A549 treated with AZD9567 at 1 μM for 4 hours (cell line): ENCODE results near the gene CDHR4. TPM values are rescaled to one million over a fixed set of nuclear protein-coding genes. Genes with fewer than 3 reads are reported as not detected.

Experiments
- total RNA-seq: library from RNA; stranded (reverse); fragments of 200-300 nt; extraction: Qiagen RNA extraction; gene quantifications from 5 replicates; pipeline ENCODE4 v1.2.3, GENCODE V29; 2022; ENCODE audit not compliant: insufficient read depth

The CDHR4 gene
- 0.29 to 0.34 TPM (median 0.32 TPM) in 4 of 5 replicates, not detected in the other for total RNA-seq

DNA sequence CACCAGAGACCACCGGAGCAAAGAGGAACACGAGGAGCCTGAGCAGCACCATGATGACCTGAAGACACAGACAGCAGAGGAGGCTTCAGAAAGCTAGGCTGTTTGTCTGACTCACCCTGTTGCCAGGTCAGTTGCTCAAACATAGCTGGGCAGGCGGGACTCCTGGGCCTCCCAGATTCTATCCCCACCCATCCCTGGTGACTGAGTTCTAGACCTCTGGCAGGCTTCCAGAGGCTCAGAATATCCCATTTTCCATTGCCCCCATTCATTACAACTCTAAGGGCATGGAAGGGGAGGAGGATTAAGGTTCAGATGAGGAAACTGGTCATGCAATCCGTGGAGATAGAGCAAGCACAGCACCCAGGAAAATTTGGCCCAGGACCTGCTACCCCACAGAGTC, at the start of gene CDHR4:
TSS of gene CDHR4 (minus strand) at position 113 of the 400 bp plus-strand sequence. CDS start at position 52, 61 bp downstream.

DNA sequence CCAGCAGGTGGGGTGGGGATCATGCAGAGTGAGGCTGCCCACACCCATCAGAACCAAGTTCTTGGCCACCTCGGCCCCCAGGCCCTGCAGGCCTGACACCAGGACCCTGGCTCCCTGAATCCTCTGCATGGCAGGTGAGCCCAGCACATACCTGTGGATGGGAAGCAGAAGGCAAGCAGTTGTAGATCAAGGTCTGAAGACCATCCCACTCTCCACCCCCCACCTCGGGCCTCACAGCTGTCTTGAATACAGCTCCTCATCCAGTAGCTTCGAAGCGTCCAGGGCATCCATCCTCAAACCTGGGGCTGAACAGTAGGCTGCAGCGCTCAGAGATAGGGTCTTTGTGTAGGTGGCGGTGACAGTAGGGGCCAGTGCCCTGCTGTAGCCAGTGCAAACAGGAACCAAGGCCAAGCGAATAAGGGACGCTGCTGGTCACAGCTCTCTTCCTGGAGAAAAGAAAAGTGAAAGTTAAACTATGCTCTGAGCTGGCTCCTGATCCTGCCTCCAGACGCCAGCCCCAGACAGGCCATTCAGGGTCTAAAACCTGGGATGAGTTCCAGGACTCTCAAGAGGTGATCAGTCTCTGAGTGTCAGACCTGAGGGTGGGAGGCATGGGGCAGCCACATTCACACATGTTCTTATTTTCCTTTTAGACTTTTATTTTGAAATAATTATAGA, 14.0 kb upstream of the CDHR4 start, which contains the start of gene UBA7:
TSS of gene UBA7 (minus strand) at position 457 of the 678 bp plus-strand sequence. CDS start at position 291, 166 bp downstream.

DNA sequence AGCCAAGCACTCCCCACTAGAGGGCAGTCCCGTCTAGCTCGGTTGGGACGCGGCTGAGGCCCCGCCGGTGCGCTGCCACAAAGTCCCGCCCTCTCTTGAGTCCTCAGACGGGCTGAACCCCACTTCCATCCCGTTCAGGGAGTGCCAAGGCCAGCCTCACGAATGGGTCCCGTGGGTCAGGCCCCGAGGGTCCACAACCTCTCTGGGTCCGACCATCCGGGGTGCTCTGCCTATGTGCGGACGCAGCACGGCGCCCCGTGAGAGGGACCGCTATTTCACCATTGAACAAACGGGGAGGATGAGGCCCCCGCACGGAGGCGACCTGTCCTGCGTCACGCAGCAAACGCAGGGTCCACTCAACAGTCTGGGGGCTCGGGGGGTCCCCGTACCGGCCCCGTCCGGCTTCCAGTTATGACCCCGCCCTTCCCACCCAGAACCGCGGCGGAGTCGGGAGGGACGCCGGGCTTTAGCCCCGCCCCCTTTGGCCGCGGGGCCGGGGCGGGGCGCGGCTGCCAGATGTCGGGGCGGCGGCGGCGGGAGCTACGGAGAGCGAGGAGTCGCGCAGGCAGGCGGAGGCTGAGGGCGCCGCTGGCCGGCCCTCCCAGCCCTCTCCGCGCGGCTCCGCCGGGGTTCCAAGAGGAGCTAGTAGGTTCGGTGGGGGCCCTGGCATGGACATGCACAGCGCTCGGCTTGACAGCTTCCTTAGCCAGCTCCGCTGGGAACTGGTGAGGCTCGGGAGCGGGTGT, 3.2 kb upstream of the CDHR4 start, which contains the start of gene INKA1:
TSS of gene INKA1 (plus strand) at position 543 of the 746 bp plus-strand sequence. CDS start at position 675, 132 bp downstream.

DNA sequence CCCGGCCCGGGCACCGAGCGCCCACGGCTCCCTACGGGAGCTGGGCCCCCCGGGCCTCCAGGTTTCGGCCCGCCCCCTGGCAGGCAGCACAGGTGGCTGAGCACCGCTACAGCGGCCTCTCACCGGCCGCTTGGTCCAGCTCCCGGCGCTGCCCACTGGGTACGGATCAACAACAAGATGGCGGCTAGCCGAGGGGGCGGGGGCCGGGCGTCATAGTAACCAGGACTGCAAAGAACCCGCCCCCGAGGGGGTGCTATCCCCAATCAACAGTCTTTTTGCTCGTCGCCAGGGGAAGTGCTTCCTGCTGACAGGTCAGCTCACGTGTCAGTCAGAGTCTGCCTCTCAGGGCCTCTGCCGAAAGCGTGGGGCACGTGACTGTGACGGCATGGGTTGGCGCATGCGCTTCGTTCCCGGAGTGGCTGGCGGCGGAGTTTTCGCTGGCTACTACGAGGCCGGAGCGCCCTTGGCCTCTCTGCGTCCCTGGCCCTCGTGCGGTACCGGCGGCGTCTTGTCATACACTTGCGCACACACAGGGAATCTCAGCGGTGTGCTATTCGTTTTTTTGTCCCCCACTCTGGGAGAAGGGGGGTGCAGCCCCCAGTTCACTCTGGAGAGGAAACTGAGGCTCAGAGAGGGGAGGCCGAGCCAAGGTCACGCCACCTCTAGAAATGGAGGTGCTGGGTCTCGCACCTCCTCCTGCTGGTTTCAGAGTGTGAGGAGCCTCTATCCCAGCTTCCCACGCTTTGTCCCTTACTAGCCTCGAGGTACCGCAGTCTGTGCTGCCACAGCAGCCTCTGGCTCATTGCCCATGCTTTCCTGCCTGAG, 13.1 kb downstream of the CDHR4 start, which contains the start of gene IP6K1:
TSS of gene IP6K1 (minus strand) at position 186 of the 825 bp plus-strand sequence. CDS start 38,502 bp downstream, outside the sequence.

Other genes with a start within 250 kb of the CDHR4 start
- 0.11 to 0.23 TPM (median 0.20 TPM) in 5 replicates for gene BSN, start 245.4 kb downstream of the CDHR4 start, total RNA-seq
- 49.6 to 75.0 TPM (median 68.9 TPM) in 5 replicates for gene APEH, start 125.5 kb downstream of the CDHR4 start, total RNA-seq
- 1.8 to 3.7 TPM (median 2.2 TPM) in 5 replicates for gene MST1, start 110.4 kb downstream of the CDHR4 start, total RNA-seq
- gene RNF123, start 110.3 kb downstream of the CDHR4 start, total RNA-seq: 11.2 to 16.2 TPM (median 14.8 TPM) in 5 replicates
- 0.51 to 1.0 TPM (median 0.76 TPM) in 4 of 5 replicates, not detected in the other for gene AMIGO3, start 80.2 kb downstream of the CDHR4 start, total RNA-seq
- gene GMPPB, start 75.9 kb downstream of the CDHR4 start, total RNA-seq: 17.9 to 21.3 TPM (median 20.7 TPM) in 5 replicates
- 20.7 to 24.2 TPM (median 22.1 TPM) in 5 replicates for gene IP6K1, start 13.3 kb downstream of the CDHR4 start, total RNA-seq
- gene INKA1, start 3.4 kb upstream of the CDHR4 start, total RNA-seq: 2.2 to 3.2 TPM (median 2.7 TPM) in 5 replicates
- 0.58 to 0.70 TPM (median 0.64 TPM) in 4 of 5 replicates, not detected in the other for gene UBA7, start 14.1 kb upstream of the CDHR4 start, total RNA-seq
- gene TRAIP, start 56.7 kb upstream of the CDHR4 start, total RNA-seq: 14.3 to 25.2 TPM (median 15.3 TPM) in 5 replicates
- 0.17 to 0.36 TPM (median 0.23 TPM) in 4 of 5 replicates, not detected in the other for gene CAMKV, start 70.0 kb upstream of the CDHR4 start, total RNA-seq
- gene MST1R, start 104.0 kb upstream of the CDHR4 start, total RNA-seq: 6.6 to 9.5 TPM (median 6.8 TPM) in 5 replicates
- 4.1 to 8.2 TPM (median 7.6 TPM) in 5 replicates for gene MON1A, start 129.9 kb upstream of the CDHR4 start, total RNA-seq
- gene RBM6, start 140.3 kb upstream of the CDHR4 start, total RNA-seq: 26.3 to 28.9 TPM (median 28.0 TPM) in 5 replicates